Measurements from ENCODE around the gene MEIS1.

GRCh38 chr2:66498289-66498975, 63.5 kb downstream of the MEIS1 start:
- TF ChIP-seq, protein P1, sequence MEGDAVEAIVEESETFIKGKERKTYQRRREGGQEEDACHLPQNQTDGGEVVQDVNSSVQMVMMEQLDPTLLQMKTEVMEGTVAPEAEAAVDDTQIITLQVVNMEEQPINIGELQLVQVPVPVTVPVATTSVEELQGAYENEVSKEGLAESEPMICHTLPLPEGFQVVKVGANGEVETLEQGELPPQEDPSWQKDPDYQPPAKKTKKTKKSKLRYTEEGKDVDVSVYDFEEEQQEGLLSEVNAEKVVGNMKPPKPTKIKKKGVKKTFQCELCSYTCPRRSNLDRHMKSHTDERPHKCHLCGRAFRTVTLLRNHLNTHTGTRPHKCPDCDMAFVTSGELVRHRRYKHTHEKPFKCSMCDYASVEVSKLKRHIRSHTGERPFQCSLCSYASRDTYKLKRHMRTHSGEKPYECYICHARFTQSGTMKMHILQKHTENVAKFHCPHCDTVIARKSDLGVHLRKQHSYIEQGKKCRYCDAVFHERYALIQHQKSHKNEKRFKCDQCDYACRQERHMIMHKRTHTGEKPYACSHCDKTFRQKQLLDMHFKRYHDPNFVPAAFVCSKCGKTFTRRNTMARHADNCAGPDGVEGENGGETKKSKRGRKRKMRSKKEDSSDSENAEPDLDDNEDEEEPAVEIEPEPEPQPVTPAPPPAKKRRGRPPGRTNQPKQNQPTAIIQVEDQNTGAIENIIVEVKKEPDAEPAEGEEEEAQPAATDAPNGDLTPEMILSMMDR (conservative IDR thresholded peaks at IDR 0.05; ENCODE audit: low read length), result no peak
- no peak for TF ChIP-seq EZH2phosphoT487 (IDR thresholded peaks at IDR 0.05; ENCODE audit: borderline replicate concordance, low read depth, low read length)
